ENCODE results near the gene IGBP1. TPM values are rescaled to one million over a fixed set of nuclear protein-coding genes. Genes with fewer than 3 reads are reported as not detected.

The IGBP1 gene
- total RNA-seq, 1 experiment from 2014 or later: 44.8 TPM

DNA sequence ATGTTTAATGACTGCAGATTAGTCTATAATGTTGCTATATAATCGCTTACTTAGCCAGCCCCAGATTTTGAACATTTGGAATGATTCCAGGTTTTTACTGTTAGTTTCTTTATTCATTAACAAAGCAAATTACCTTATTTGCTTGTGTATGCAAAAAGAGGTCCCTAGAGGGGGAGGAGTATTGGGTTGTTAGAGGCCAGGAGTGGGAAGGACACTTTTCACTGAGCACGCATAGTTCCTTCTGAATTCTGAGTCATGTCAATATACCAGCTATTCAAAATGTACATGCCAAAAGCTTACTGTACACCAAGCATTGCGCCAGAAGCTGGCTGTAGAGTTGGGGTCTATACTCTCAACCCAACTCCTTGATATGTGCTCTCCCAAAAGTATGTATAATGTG, 39.0 kb downstream of the IGBP1 start:
- BruUV-seq (replicated peaks): no TSS peak
- no peak overlapping the region for H3K4me3 Mint-ChIP-seq (ENCODE audit: low read depth, unreplicated experiment)
- H3K4me1 Mint-ChIP-seq (ENCODE audit: low read depth, unreplicated experiment): peaks cover 19% of the 10 kb centered on the region
- TF ChIP-seq, protein P1, sequence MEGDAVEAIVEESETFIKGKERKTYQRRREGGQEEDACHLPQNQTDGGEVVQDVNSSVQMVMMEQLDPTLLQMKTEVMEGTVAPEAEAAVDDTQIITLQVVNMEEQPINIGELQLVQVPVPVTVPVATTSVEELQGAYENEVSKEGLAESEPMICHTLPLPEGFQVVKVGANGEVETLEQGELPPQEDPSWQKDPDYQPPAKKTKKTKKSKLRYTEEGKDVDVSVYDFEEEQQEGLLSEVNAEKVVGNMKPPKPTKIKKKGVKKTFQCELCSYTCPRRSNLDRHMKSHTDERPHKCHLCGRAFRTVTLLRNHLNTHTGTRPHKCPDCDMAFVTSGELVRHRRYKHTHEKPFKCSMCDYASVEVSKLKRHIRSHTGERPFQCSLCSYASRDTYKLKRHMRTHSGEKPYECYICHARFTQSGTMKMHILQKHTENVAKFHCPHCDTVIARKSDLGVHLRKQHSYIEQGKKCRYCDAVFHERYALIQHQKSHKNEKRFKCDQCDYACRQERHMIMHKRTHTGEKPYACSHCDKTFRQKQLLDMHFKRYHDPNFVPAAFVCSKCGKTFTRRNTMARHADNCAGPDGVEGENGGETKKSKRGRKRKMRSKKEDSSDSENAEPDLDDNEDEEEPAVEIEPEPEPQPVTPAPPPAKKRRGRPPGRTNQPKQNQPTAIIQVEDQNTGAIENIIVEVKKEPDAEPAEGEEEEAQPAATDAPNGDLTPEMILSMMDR (IDR thresholded peaks at IDR 0.05; ENCODE audit: unreplicated experiment): no peak
- H3K9me3 Mint-ChIP-seq (ENCODE audit: low read depth, unreplicated experiment): no peaks in the 10 kb centered on the region
- no peaks in the 10 kb centered on the region for H3K36me3 Mint-ChIP-seq (ENCODE audit: insufficient read depth, unreplicated experiment)
- no peaks in the 10 kb centered on the region for H3K27me3 Mint-ChIP-seq (ENCODE audit: unreplicated experiment)
- H3K27ac Mint-ChIP-seq (ENCODE audit: unreplicated experiment): no peak overlapping the region
- intact Hi-C loops (cut with micrococcal nuclease; ENCODE audit: unreplicated experiment): no loop called here
- DNase-seq: no peak
- CTCF ChIA-PET: no interaction called here

DNA sequence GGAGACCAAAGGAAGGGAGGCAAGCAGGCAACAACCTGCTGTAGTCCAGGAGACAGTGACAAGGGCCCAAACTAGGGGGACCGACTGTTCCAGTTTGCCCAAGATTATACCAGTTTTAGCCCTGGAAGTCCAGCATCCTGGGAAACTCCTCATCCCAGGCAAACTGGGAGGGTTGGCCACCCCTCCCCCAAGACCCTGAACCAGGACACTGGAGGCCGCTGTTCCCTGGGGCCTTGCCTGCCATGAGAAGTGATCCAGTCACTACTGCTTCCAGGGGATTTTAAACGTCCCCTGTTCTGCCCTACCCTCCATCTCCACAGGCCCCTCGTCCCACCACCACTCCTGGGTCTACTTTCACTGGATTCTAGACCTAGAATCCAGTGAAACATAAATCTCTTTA, 39.7 kb downstream of the IGBP1 start:
- no peak for DNase-seq
- Mint-ChIP-seq H3K27me3 (ENCODE audit: unreplicated experiment) (no peaks in the 10 kb centered on the region), H3K36me3 (ENCODE audit: insufficient read depth, unreplicated experiment) (no peaks in the 10 kb centered on the region), H3K9me3 (ENCODE audit: low read depth, unreplicated experiment) (no peaks in the 10 kb centered on the region), H3K4me1 (ENCODE audit: low read depth, unreplicated experiment) (peaks cover 13% of the 10 kb centered on the region), H3K4me3 (ENCODE audit: low read depth, unreplicated experiment) (no peak overlapping the region), H3K27ac (ENCODE audit: unreplicated experiment) (no peak overlapping the region)
- CTCF ChIA-PET: no interaction called here
- intact Hi-C loops (cut with micrococcal nuclease; ENCODE audit: unreplicated experiment): no loop called here
- no TSS peak for BruUV-seq (replicated peaks)
- TF ChIP-seq, protein P1 (IDR thresholded peaks at IDR 0.05; ENCODE audit: unreplicated experiment): no peak

DNA sequence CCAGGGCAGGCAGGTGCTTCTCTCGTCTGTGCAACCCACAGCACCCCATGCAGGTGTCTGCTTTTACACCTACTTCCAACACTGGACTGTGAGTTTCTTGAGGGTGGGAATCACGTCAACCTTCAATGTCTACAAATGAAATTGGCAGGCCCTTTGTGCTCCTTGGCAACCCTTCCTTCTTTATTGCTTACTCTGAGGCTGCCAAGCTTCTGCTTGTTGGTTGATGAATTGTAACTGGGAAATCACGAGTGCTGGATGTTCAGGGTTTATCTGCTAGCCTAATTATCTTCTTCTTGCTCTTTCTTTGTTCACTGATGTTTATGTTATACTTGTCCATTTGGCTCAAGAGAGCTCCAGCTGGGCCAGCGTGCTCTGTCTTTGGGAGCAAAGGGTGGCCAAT, 41.5 kb downstream of the IGBP1 start:
- Mint-ChIP-seq H3K4me1 (ENCODE audit: low read depth, unreplicated experiment) (no peaks in the 10 kb centered on the region), H3K36me3 (ENCODE audit: insufficient read depth, unreplicated experiment) (no peaks in the 10 kb centered on the region), H3K27me3 (ENCODE audit: unreplicated experiment) (no peaks in the 10 kb centered on the region), H3K27ac (ENCODE audit: unreplicated experiment) (no peak overlapping the region), H3K9me3 (ENCODE audit: low read depth, unreplicated experiment) (no peaks in the 10 kb centered on the region), H3K4me3 (ENCODE audit: low read depth, unreplicated experiment) (no peak overlapping the region)
- BruUV-seq (replicated peaks): no TSS peak
- intact Hi-C loops (cut with micrococcal nuclease; ENCODE audit: unreplicated experiment): no loop called here
- TF ChIP-seq, protein P1 (IDR thresholded peaks at IDR 0.05; ENCODE audit: unreplicated experiment): no peak
- CTCF ChIA-PET: no interaction called here
- DNase-seq: no peak

DNA sequence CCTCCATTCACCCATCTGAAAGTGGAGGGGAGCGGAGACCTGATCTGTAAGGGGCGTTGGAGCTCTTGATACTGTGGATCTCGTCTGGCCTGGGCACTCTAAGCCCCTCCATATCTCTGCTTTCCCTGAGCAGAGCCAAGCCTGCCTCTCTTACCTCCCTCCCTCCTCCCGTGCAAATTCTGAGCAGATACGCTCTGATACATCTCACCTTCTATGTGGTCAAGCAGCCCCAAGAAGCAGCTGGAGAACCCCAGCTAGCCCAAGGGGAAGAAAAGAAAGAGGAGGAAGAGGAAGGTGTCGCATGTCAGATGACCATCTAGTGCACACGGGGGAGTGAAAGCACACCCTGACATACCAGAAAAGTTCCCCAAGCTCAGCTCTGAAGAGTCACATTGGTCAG, 42.1 kb downstream of the IGBP1 start:
- Mint-ChIP-seq H3K36me3 (ENCODE audit: insufficient read depth, unreplicated experiment) (no peaks in the 10 kb centered on the region), H3K4me1 (ENCODE audit: low read depth, unreplicated experiment) (no peaks in the 10 kb centered on the region), H3K27me3 (ENCODE audit: unreplicated experiment) (no peaks in the 10 kb centered on the region), H3K4me3 (ENCODE audit: low read depth, unreplicated experiment) (no peak overlapping the region), H3K27ac (ENCODE audit: unreplicated experiment) (no peak overlapping the region), H3K9me3 (ENCODE audit: low read depth, unreplicated experiment) (no peaks in the 10 kb centered on the region)
- CTCF ChIA-PET: no interaction called here
- intact Hi-C loops (cut with micrococcal nuclease; ENCODE audit: unreplicated experiment): no loop called here
- BruUV-seq (replicated peaks): no TSS peak
- TF ChIP-seq, protein P1 (IDR thresholded peaks at IDR 0.05; ENCODE audit: unreplicated experiment): no peak
- no peak for DNase-seq
